GM21737 (cell line): Measurements from ENCODE around the gene YEATS2.
"Not testable (repeated sequence)": the region's sequence is repeated elsewhere in the genome, so short reads cannot be mapped to it uniquely, and the experiment has no call there.

ENCODE experiments used
- ATAC-seq: cut with Tn5 transposase; IDR thresholded peaks from one replicate; pipeline ENCODE4 v1.9.1; 2021; ENCODE audit warnings: mild to moderate bottlenecking, moderate library complexity; ENCODE audit not compliant: unreplicated experiment

YEATS2 gene

DNA sequence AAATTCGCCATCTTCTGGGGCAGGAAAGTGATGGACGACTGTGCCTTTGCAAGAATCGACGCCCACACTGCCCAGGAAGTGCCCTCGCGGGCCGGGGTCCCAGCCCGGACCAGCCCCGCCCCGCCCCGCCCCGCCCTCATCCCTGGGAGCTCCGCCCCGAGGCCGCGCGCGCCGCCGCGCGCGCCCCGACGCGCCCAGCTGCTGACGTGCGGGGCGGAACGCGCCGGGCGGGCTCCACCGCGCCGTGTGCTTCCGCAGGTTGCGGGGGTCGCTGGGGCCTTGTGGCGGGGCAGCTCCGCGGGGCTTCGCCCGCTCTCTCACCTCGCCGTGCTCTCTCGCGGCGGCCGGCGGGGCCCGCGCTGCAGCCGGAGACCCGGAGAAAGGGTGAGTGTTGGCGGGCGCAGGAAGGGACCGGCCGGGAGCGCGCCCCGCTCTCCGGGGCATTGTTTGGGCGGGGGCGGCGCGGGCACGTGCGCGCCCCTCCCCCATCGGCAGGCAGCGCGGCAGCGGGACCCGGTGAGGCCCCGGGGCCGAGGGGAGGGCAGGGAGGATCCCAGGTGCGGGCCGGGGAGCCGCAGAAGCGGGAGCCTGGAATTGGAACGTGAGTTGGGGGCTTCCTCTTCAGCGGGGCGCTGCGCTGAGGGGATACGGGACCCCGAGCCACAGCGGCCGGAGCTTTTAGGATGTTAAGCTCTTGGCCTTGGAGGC, at the start of gene YEATS2:
YEATS2 (plus strand) TSS at position 188 of the 708 bp plus-strand sequence. CDS start 17,366 bp downstream, outside the sequence.
- peak; percentile 86 for ATAC-seq

DNA sequence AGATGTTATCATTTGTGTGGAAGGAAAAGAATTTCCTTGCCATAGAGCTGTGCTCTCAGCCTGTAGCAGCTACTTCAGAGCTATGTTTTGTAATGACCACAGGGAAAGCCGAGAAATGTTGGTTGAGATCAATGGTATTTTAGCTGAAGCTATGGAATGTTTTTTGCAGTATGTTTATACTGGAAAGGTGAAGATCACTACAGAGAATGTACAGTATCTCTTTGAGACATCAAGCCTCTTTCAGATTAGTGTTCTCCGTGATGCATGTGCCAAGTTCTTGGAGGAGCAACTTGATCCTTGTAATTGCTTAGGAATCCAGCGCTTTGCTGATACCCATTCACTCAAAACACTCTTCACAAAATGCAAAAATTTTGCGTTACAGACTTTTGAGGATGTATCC, 47.0 kb upstream of the YEATS2 start:
- ATAC-seq: no peak

DNA sequence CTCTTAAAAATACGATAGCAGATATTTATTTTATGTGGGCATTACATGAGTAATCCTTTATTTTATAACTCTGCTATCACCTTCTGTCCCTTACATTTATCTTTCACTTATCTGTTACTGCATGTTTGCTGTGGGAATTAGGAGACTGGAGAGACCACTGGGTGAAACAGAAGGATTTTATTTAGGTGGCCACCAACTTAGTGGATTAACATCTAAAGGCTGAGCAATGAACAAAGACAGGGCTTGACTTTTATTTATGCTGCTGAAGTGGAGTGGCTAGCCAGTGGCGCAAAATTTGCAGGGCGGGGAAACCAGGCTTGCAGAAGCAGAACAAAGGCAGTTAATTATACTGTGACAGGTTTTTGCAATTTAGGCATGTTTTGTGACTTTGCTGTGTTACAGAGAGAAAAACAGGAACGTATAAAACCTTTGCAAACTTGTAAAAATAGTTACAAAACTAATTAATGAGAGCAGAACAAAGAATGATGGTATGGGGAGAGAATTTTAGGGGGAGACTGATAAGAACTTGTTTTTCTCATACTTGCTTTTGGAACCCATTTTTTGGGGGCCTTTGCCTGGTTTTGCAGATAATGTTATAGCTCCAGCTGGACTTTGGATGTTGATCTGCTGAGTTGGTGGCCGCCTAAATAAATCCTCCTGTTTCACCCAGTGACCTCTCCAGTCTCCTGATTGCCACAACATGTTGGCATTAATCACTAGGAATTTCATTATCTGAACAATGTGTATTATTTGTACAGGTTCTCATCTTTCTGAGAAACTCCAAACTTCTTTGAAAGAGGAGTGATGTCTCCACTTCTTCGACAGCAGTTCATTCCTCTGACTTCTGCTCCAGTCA, 44.2 kb upstream of the YEATS2 start:
- ATAC-seq: no peak

DNA sequence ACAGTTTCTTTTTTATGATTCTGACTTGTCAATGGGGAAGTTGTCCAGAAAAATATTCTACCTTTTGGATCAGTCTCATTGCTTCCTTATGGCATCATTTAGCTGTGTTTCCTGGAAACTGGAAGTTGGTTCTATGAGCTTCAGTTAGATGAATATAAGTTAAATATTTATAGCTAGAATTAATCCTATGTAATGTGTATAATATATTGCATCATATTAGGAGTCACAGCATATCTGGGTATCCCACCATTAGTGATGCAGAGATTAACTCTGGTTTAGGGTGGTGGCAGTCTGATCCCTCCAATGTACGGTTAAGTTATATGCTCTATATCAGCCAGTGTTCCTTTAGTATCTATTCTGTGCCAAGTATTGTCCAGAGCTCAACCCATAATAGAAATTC, 42.9 kb upstream of the YEATS2 start:
- ATAC-seq: no peak

DNA sequence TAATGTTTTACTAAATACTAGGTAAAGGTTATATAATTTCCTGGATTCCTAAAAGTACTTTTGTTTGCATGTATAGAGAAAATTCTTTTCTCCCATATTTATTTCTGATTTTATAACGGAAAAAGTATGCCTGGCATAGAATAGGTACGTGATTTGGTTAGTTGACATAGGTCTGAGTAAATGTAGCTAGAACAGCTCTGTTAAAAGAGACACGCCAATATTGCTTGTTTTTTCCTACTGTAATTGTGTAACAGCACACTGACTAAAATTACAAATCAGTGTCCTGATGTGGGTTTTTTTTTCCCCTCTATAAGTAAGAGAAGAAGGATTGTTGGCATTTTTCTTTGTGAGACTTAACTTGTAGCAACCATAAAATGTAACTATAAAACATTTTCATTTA, 35.5 kb upstream of the YEATS2 start:
- no peak for ATAC-seq

DNA sequence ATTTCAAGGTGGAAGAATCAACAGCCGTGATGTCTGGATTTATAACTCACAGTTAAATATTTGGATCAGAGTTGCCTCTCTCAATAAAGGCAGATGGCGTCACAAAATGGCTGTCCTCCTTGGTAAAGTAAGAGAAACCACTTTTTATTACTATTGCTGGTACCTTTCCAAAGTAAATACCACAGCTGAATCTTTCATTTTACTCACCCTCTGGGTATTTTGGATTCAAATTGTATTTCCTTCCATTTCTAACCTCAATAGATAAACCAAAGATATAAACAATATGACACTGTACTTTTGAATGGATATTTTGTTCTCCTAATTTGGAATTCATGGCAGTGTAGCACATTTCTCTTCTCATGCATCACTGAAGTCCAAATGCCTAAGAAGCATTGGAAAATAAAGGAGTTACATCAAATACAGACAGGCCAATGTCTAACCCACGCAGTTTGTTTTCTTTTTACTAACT, 32.6 kb upstream of the YEATS2 start:
- ATAC-seq: no peak

DNA sequence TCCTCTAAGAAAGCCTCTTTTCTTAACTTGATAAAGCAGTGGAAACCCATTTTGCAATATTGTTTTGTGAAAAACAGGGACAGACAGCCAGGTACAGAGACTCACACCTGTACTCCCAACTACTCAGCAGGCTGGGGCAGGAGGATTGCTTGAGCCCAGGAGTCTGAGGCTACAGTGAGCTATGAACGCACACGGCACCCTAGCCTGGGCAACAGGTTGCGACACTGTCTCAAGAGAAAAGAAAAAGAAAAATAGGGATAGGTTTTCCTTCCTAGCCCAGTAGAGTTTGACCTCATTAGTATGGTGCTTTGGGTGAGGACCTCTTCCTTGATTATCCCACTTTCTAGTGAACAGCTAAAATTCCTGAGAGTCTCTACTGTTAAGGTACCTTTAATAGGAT, 17.5 kb upstream of the YEATS2 start:
- no peak for ATAC-seq

DNA sequence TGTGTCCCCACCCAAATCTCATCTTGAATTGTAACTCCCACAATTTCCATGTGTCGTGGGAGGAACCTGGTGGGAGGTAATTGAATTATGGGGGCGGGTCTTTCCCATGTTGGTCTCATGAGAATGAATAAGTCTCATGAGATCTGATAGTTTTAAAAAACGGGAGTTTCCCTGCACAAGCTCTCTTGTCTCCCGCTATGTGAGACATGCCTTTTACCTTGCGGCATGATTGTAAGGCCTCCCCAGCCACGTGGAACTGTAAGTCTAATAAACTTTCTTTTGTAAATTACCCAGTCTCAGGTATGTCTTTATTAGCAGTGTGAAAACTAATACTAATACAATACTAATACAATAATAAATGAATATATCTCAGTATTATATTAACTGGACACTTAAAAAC, 9.9 kb upstream of the YEATS2 start:
- no peak for ATAC-seq

DNA sequence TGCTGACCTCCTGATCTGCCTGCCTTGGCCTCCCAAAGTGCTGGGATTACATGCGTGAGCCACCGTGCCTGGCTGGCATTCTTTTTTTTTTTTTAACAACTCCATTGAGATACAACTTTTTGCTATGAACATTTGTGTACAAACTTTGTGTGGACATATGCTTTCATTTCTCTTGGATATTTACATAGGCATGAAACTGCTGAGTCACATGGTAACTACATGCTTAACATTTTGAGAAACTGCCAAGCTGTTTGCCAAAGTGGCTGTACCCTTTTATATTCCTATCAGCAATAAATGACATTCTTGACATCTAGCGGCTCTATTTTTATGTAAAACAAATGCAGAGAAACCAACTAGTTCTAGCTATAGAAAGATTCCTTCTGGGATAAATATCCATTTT, 8.7 kb upstream of the YEATS2 start:
- no peak for ATAC-seq

DNA sequence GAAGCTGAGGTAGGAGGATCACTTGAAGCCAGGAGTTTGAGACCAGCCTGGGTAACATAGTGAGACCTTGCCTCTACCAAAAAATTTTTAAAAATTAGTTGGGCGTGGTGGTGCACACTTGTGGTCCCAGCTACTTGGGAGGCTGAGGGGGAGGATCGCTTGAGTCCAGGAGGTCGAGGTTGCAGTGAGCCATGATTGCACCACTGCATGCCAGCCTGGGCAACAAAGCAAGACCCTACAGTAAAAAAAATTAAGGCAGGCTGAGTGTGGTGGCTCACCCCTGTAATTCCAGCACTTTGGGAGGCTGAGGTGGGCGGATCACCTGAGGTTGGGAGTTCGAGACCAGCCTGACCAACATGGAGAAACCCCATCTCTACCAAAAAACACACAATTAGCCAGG, 8.0 kb upstream of the YEATS2 start:
- not testable (repeated sequence) for ATAC-seq

DNA sequence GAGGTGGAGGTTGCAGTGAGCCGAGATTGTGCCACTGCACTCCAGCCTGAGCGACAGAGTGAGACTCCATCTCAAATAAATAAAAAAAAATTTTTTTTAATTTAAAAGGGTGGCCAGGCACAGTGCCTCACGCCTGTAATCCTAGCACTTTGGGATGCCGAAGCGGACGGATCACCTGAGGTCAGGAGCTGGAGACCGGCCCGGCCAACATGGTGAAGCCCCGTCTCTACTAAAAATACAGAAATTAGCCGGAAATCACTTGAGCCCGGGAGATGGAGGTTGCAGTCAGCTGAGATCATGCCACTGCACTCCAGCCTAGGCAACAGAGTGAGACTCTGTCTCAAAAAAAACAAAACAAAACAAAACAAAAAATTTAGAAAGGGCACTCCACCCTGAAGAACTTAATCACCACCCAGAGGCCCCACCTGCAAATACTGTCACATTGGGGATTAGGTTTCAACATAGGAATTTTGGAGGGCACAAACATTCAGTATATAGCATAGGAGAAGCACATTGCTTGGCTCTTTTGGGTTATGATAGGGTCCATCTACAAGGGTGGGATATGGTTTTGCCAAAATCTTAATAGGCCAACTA, 7.1 kb upstream of the YEATS2 start:
- ATAC-seq: no peak

DNA sequence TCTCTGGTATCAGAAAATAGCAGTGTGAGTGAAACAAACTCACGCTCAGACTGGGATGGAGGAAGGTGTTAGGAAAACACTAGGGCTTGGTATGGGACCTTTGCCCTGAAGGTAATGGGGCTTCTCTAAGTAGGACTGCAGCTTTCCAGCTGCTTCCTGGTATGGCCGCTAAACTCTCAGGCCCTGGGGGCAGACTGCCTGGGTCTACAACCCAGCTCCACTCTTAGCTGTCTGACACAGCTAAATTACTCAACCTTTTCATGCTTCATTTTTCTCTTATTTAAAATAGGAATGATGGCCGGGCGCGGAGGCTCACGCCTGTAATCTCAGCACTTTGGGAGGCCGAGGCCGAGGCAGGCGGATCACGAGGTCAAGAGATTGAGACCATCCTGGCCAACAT, 5.2 kb upstream of the YEATS2 start:
- ATAC-seq: no peak

DNA sequence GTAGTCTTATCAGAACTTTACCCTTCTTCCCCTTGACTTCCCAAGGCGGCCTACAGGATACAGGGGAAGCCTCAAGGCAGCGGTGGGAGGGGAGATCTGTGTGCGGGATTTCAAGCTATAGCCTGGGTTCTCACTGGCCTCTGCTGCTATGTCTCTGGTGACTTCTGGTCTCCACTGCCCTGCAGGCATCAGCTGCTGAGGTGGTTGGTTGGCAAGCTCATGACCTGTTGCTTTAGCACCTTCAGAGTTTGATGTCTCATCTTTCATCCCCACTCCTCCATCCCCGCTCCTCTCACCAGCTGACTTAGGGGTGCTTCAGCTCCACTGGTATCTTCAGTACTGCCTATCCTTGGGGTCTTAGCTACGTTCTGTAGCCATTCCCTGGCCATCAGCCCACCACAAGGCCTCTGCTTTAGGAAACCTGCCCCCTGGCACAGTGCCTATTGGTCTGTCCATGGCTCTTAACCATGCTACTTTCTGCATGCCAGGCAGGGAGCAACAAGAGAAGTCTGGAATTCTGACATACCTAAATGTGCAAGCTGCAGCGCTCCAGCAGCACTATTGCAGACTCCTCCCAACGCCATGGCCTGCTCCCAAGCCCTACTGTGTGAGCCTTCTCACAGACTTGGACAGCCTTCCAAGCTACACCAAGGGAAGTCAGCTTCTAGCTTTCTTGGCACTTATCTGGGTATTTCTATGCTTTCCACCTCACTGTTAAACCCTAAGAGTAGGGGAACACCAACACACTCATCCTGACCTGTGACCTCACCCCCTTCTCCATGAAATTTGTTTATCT, 1.8 kb upstream of the YEATS2 start:
- no peak for ATAC-seq

DNA sequence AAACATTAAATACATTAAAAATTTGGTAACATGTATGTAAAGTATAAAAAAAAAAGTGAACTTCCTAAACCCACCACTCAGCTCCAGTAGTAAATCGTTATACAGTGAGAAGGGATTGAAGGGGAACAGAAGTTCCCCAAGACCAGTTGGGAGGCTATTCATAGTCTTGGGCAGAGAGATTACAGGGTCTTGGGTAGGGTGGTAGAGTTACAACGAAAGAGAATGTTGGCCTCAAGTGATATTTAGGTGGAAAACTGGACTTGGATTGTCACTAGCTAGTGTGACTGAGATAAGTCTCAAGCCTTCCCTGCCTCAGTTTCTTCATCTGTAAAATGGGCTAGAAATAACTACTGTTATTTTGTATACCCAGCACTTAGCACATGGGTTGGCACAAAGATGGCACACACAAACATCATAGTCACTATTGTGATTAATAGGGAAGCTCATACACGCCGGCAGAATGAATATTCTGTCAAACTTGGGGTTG, 431 bp upstream of the YEATS2 start:
- ATAC-seq: no peak

DNA sequence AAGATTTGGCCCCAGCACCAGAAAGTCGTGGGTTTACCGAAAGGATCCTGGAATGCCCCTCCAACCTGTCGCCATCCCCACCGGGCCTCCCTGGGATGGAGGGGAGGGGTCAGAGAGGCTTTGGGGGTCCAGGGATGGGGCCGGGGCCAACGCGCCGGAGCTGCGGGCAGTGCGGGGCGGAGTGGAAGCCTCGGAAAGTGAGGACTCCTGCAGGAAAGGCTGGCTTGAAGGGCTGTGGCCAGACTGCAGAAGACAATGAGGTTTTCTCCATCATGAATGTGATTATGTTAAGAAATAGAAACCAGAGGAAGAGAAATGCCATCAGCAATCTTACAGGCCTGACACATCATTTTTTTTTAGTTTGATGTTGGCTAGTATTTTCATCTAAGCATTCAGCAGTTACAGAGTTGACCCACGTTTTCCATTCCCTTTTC, 738 bp downstream of the YEATS2 start:
- peak; percentile 15 for ATAC-seq

DNA sequence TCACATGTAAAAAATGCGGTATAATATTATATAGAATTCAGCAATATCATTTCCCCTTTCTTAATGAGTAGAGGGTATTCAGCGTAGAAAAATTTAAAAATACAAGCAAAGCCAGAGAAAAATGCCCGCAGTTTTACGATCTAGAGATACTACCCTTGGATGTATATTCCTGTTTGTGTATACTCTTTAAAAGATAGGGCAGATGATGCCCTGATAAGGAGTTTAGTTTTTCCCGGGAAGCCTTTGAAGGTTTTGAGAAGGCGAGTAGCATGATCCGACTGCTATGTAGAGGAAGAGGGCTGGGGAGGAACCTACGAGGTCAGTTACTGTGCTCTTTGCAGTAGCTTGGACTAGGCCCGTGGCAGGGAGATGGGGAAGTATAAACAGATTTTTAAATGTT, 1.2 kb downstream of the YEATS2 start:
- no peak for ATAC-seq

DNA sequence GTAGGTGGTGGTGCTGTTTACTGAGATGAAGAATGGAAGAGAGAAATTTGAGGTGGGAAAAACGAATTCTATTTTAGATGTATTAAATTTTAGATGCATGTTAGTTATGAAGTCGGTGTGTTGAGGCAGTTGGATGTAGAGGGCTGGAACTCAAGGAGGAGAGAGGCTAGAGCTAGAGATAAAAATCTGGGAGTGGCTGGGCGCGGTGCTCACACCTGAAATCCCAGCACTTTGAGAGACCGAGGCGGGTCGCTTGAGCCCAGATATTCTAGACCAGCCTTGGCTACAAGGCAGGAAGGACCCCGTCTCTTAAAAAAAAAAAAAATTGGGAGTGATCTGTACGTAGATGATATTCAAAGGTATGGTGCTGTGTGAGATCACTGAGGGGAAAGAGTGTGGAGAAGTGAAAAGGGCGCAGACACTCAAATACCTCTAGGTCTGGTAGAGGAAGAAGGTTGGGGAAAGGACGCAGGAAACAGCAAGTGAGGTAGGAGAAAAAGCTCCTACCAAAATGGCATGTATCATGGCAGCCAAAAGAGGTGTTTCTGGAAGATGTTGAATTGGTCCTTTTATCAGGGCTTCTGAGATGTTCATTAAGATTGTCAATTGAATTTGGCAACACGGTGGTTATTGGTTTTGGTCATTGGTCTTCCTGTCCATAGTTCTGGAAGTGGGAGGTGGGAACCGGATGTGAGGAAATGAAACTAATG, 1.8 kb downstream of the YEATS2 start:
- no peak for ATAC-seq

DNA sequence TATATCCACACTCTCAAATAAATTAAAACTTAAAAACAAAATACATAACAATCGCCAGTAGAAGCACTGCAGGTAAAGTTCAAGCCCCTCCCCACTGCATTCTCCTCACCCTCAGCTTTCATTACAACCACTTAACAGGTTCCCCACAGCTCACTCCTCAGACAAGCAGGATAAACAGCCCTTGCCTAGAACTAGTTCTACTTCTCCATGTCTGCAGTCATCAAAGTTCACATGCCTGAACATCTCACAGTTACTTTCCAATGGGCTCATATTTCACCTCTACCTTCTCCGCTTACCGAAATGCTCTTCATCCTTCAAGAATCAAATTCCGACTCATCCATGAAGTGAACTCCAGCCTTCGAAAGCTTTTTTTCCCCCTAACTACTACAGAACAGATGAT, 4.1 kb downstream of the YEATS2 start:
- ATAC-seq: no peak

DNA sequence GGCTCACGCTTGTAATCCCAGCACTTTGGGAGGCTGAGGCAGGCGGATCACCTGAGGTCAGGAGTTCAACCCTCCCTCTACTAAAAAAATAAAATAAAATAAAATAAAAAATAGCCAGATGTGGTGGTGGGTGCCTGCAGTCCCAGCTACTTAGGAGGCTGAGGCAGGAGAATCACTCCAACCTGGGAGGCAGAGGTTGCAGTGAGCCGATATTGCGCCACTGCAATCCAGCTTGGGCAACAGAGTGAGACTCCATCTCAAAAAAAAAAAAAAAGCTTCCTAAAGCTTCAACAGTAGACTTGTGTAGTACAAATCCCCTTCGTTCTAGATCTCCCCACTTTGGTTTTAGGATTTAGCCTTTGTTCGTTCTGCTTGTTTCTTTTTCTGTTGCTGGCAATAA, 6.3 kb downstream of the YEATS2 start:
- not testable (repeated sequence) for ATAC-seq

DNA sequence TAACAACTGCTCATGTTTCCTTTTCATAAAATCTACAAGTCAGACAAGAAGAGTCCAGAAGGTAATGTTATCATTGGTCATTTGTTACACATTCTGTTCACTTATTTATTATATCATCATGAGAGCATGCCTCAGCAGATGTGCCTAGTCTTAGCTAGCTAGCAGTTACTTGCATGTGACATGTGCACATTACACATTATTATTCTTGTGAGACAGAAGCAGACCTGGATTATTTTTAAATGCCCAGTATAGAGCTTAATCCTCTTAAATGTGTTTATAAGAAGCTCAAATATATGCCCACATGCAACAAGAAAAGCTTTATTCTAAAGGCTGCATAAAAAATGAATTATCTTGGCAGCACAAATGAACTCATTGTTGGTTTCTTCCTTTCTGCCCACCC, 12.6 kb downstream of the YEATS2 start:
- no peak for ATAC-seq
